ENCODE results near the gene CDC42BPA. TPM values are rescaled to one million over a fixed set of nuclear protein-coding genes. Genes with fewer than 3 reads are reported as not detected.
"Not testable (repeated sequence)": the region's sequence is repeated elsewhere in the genome, so short reads cannot be mapped to it uniquely, and the experiment has no call there.

The CDC42BPA gene
- 10 to 100 TPM in 2 of 3 donors, 1 to 10 TPM in 1; 5.4 to 14.5 (median 11.7) TPM for polyA plus RNA-seq

GRCh38 chr1:227318016-227318852, at the start of gene CDC42BPA:
Gene CDC42BPA (minus strand): TSS chr1:227318492. CDS start chr1:227317182, 1,310 bp downstream.
- WGBS, 3 donors, result 0 to 1% (median 0%) methylated on average over 73 to 98 of the region's 98 CpGs

GRCh38 chr1:227368009-227368408, 49.7 kb upstream of the CDC42BPA start:
- 89 to 100% (median 92%) methylated on average over 1 of the region's 1 CpG for WGBS, 3 donors
- H3K27ac ChIP-seq (ENCODE audit: low read depth, low read length), result no peak overlapping the region

More at GRCh38 chr1:227318016-227318852, at the start of gene CDC42BPA:
- peak within 1 kb of the TSS; percentile 13 for H3K27ac ChIP-seq (ENCODE audit: low read depth, low read length)

- no peak overlapping the region for H3K27ac ChIP-seq (ENCODE audit: low read depth, low read length)
- WGBS, 3 donors, result 87 to 90% (median 90%) methylated on average over 8 of the region's 8 CpGs
These were observed 47.5 kb upstream of the CDC42BPA start for GRCh38 chr1:227365473-227366431.

- WGBS, 3 donors, result 69 to 79% (median 73%) methylated on average over 2 of the region's 2 CpGs
- H3K27ac ChIP-seq (ENCODE audit: low read depth, low read length), result no peak overlapping the region
These were observed 46.4 kb upstream of the CDC42BPA start for GRCh38 chr1:227364657-227365056.

- WGBS, 3 donors, result 95 to 97% (median 95%) methylated on average over 7 of the region's 7 CpGs
- no peak overlapping the region for H3K27ac ChIP-seq (ENCODE audit: low read depth, low read length)
These were observed 45.5 kb upstream of the CDC42BPA start for GRCh38 chr1:227363825-227364224.

- no peak overlapping the region for H3K27ac ChIP-seq (ENCODE audit: low read depth, low read length)
- WGBS, 3 donors, result 61 to 73% (median 65%) methylated on average over 1 of the region's 1 CpG
These were observed 43.7 kb upstream of the CDC42BPA start for GRCh38 chr1:227362039-227362438.

GRCh38 chr1:227357927-227358302, 39.6 kb upstream of the CDC42BPA start:
- H3K27ac ChIP-seq (ENCODE audit: low read depth, low read length), result peak overlapping the region; percentile 44
- WGBS, 3 donors, result 84 to 95% (median 86%) methylated on average over 6 of the region's 6 CpGs

- 33 to 53% (median 34%) methylated on average over 7 of the region's 7 CpGs for WGBS, 3 donors
- H3K27ac ChIP-seq (ENCODE audit: low read depth, low read length), result peak overlapping the region; percentile 44
These were observed 39.1 kb upstream of the CDC42BPA start for GRCh38 chr1:227357171-227357926.

- WGBS, 3 donors, result 67 to 82% (median 67%) methylated on average over 7 of the region's 7 CpGs
- H3K27ac ChIP-seq (ENCODE audit: low read depth, low read length), result no peak overlapping the region
These were observed 38.4 kb upstream of the CDC42BPA start for GRCh38 chr1:227356620-227357146.

- 88 to 93% (median 90%) methylated on average over 15 of the region's 15 CpGs for WGBS, 3 donors
- H3K27ac ChIP-seq (ENCODE audit: low read depth, low read length), result no peak overlapping the region
These were observed 37.4 kb upstream of the CDC42BPA start for GRCh38 chr1:227355542-227356245.

GRCh38 chr1:227353186-227353585, 34.9 kb upstream of the CDC42BPA start:
- WGBS, 3 donors, result 80 to 84% (median 80%) methylated on average over 4 of the region's 4 CpGs
- H3K27ac ChIP-seq (ENCODE audit: low read depth, low read length), result no peak overlapping the region

GRCh38 chr1:227352164-227352563, 33.9 kb upstream of the CDC42BPA start:
- 97 to 100% (median 98%) methylated on average over 2 of the region's 2 CpGs for WGBS, 3 donors
- H3K27ac ChIP-seq (ENCODE audit: low read depth, low read length), result not testable (repeated sequence)

GRCh38 chr1:227351443-227351842, 33.2 kb upstream of the CDC42BPA start:
- 0 to 47% (median 0%) methylated on average over 1 of the region's 1 CpG for WGBS, 3 donors
- H3K27ac ChIP-seq (ENCODE audit: low read depth, low read length), result no peak overlapping the region

- no peak overlapping the region for H3K27ac ChIP-seq (ENCODE audit: low read depth, low read length)
- 94 to 99% (median 96%) methylated on average over 3 of the region's 3 CpGs for WGBS, 3 donors
These were observed 31.7 kb upstream of the CDC42BPA start for GRCh38 chr1:227349967-227350366.

GRCh38 chr1:227343727-227344551, 25.6 kb upstream of the CDC42BPA start:
- 28 to 46% (median 31%) methylated on average over 3 of the region's 3 CpGs for WGBS, 3 donors
- H3K27ac ChIP-seq (ENCODE audit: low read depth, low read length), result no peak overlapping the region

GRCh38 chr1:227343206-227343605, 24.9 kb upstream of the CDC42BPA start:
- no peak overlapping the region for H3K27ac ChIP-seq (ENCODE audit: low read depth, low read length)

All from adipose tissue (tissue), 3 donors.